Stimulated activated CD8-positive, alpha-beta memory T cell treated with anti-CD3 and anti-CD28 coated beads, Interleukin-4, amount 100 ng/mL, for 48 hours (primary cell): Measurements from ENCODE around the gene BCL2.

Experiments
- DNase-seq: peaks from one replicate; pipeline ENCODE4 v3.0.0-alpha.2; 2020

Gene BCL2

GRCh38 chr18:63307551-63308200, 11.9 kb downstream of the BCL2 start:
- no peak for DNase-seq

DNA sequence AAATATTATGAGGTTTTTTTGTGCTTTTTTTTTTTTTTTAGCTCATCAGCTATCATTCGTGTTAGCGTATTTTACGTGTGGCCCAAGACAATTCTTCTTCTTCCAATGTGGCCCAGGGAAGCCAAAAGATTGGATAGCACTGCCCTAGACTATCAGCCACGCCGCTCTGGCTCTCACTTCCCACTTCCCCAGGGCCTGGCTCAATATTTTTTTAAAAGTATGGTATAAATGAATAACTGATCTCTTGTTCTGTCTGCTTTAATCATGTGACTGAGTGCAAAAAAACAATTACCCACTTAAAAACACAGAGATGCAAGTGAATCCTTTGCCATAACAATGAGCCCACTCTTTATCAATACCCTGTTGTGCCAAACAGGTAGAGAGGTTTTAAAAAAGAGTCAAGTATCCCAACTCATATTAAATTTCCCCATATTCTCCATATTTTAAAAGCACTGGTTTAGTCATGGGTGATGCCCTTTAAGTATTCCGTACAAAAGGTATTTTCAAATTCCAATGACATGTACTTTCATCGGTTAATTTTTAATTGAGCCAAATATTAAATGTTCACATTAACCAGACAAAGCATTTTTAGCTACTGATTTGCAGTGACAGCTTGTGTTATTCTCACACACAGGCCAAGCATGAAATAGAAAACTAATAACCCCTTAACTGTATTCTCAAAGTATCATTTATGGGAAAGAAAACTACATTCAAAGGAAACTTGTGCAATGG, 12.6 kb downstream of the BCL2 start:
- DNase-seq: no peak

- no peak for DNase-seq
These were observed 13.3 kb downstream of the BCL2 start for GRCh38 chr18:63306249-63306648.

DNA sequence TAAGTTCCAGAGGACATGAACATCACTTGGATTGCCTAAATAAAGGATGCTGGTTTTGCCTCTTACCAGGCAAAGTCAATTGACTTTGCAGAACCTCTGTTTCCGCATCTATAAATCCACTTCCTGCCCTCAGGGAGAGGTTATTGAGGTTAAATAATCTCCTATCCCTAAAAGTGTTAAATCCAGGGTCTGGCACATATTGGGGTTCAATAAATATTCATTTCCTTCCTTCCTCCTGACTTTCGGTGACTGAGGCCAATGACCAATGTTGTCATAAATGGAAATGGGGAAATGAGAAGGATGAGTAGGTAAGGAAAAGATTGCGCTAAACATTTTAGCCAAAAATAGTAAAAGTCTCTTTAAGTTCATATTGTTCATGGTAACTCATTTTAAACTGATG, 16.0 kb downstream of the BCL2 start:
- DNase-seq: no peak

- DNase-seq: no peak
These were observed 16.7 kb downstream of the BCL2 start for GRCh38 chr18:63302636-63303405.

- no peak for DNase-seq
These were observed 17.3 kb downstream of the BCL2 start for GRCh38 chr18:63302220-63302619.

DNA sequence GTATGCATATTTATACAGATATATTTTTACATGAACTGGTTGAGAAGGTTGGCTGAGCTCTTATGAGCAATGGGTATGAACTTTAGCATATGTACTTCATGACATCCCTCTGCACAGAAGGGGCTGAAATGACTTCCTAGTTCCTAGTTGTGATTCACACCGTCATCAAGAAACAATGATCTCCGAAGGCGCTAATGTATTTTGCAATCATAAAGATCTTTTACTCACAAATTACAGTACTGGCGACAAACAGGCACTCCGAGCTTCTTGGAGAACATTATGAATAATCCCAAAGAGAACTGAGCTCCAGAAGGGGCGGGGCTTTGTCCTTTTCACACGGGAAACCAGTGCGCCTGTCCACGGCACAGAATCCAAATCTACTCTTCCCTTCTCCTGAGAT, 18.1 kb downstream of the BCL2 start:
- no peak for DNase-seq

DNA sequence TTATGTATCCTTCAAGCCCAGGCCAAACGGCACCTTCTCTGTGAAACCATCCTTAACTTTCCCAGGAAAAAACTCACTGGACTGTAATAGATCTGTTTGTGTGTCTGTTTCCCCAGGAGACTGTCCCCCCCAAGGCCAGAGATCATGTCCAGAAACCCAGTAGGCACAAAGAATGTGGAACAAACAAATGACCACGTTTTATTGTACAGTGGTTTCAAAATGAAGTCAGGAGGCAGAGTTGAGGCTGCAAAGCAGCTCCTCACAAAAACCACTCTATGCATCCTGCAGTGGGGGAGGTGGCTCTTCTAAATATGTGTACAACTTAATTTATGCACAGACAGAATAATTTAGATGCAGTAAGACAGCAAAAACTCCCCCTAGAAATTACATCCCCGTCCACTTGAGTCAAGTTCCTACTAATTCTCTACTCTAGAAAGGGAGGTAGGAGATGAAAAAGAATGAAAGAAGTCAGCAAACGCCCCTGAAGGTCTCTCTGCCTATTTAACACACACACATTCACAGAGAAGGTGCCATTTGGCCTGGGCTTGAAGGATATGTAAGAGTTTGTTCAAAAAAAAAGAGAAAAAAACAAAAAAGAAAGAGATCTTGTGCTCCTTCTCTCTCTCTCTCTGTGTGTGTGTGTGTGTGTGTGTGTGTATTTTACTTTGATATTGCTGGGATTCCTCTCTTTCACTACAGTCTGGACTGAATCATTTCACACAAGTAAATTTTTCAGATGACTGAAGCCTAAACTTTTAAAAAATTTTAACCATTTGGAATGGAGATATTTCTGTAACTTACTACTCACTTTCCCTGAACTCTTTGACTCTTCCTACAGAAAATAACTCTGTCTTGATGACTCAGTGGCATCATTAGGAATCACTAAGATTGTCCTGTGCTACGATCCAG, 19.5 kb downstream of the BCL2 start:
- peak; percentile 55 for DNase-seq

DNA sequence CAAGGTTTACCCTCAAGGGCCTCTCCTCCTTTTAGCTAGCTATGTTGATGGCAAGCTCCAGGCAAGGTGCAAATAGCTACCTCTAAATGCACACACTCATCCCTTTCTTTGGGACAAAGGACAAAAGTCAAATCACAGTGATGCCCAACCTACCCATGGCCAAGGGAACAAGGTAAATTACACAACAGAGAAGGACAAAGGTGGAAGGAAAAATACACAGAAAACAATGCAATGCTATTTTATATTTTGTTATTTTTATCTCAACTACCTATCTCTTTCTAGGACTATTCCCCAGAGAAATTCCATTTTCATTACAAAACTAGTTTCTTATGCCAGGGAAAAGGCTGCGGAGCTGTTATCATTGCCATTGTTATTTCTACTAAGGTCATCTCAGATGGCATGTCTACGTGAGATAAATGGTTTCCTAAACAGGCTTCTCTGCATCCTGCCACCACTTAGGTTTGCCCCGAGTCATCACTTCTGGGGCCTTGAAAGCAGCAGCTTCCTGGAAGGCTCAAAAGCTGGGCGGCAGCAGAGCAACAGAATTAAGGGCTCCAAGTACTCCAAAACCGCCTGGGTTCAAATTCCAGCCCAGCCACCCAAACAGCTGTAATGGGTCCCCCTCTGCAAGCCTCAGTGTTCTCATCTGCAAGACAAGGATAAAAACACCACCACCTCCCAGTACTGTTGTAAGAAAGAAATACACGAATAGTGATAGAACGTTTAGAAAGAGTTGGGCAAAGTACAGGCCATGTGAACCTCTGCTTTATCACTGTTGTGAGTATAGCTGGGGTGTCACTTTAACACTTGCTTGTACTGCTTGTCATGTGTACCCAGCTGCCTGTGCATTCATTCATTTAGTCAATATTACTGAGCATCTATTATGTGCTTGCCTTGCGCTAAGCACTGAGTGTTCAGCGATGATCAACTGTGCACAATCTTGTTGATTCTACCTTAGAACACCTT, 20.9 kb downstream of the BCL2 start:
- DNase-seq: peak; percentile 41

GRCh38 chr18:63297687-63298399, 21.7 kb downstream of the BCL2 start:
- peak; percentile 14 for DNase-seq

DNA sequence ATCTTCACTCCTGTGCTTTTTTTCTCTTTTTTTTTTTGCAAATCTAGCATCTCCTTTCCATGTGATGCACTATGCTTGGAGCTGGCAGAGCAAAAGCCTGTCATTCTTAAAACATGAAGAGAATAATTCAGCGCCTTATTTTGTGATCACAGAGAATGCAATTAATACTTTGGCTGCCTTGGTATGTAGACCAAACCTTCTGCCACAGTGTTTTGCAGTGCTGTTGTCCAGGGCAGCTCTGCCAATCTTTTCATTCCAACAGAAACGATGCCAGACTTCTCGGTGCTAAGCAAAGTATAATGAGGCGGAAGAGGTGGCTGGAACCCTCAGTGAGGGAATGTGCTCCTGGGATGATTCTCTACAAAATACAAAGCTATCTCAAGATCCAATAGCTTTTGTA, 25.6 kb downstream of the BCL2 start:
- no peak for DNase-seq

DNA sequence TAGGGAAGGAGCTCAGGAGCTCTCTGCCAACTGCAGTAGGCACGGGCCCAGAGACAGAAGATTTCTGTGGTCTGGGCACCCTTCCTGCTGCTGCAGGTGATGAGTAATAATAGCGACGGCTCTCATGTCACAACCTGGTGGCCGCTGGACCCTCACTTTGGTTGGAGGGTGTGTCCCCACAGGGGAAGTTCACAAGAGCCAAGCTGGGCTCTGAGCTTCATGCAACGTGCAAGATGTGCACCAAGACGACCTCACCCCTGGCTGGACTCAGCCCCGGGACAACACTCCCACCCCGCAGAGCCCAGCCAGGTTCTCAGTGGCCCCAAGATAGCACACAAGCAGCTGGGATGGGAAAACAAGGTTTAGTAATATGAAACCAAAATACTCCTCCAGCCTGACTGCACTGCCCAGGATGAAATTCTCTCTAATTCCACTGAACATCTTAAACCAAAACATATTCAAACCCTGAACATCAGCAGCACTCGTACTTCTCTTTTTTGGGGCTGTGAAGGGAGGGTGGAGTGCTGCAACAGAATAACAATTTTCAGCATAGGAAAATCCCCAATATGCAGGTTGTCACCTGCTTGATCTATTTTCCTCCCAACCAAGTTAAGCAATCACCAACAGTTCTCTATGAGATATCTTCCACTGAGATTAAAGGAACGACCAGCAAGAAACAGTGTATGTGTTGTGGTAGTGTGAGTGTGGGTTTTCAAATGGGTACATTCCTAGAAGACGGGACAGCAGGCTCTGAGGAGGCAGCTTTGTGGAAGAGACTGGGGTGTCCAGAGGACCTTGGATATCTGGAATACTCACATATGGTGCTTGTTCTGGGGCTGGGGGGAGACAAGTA, 26.5 kb downstream of the BCL2 start:
- DNase-seq: peak; percentile 49

GRCh38 chr18:63291278-63291677, 28.3 kb downstream of the BCL2 start:
- peak; percentile 22 for DNase-seq

DNA sequence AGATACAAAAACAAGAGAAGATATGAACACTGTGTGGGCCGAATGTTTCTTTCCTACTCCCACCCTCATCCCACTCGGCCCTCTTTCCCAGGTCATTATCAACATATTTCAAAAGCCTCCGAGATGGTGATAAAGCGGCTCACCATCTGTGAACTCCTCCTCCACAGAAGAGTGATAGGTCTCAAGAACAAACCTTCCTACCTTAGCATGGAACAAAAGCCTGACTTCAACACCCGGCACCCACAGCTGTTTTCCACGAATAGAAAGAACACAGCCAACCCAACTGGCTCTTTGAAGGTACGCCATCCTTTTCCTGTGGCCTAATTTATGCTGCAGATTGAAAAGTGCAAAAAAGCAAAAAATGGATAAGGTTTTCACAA, 28.8 kb downstream of the BCL2 start:
- DNase-seq: peak; percentile 39

DNA sequence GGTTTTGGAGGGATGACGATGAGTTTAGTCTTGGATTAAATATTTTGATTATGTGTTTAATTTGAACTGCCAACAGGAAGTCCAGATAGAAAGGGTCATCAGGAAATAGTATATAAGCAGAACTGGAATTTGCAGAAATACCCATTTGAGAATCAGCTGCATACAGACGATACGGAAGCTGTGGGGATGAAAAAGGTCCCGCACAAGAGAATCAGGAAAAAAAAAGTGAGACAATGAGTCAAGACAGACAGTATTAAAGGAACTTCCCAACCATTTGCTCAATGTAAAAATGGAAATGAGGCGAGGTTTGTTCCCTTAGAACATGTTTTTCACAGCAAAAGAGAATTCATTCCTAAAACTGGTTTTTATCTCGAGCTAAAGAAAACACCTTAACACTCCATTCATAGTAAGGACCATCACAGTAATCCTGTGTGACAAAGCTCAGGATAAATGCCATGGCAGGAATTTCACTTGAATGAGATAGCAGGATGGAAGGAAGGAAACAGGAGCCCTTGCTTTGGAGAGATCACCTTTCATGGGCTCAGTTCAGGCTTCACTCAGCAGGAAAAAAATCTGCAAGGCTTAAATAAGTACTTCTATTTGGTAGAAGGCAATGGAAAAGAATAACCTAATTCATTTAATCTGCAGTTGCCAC, 29.3 kb downstream of the BCL2 start:
- DNase-seq: no peak

DNA sequence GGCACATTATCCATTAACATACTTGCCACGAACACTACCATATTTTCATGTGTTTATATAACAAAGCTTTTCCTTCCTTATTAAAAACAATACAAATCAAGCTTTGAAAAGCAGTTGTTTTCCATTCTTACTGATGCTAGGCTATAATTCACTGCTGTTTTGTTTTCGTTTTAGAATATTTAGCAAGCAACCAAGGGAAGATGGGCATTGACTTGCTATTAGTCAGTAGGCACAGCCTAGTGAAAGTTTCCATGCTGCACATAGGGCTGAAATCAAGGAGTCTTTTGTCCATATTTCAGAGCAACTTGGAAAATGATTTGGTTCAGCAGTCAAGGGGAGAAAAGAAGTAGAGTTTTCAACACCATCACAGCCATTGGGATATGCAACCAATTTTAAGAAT, 31.3 kb downstream of the BCL2 start:
- DNase-seq: no peak

DNA sequence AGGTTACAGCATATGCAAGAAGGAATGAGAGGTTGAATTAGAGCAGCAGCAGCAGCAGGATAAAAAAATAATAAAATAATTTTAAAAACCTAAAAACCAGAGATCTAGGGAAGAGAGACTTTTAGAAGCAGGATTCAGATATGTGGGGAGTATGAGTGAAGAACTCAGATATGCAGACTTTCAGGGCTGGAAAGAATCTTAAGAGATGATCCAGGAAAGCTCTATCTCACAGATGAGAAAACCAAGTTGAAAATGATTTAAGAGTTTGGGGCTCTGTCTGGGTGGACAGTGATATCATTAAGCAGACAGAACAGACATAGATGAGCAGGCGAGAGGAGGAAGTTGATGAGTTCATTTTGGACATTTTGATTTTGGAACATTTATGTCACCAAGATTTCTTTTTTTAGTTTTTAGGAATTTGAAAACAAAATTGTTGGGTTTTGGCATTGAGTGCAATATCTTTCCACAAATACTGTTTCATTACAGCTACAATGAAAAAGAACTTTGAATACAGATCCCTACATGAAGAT, 31.8 kb downstream of the BCL2 start:
- no peak for DNase-seq

DNA sequence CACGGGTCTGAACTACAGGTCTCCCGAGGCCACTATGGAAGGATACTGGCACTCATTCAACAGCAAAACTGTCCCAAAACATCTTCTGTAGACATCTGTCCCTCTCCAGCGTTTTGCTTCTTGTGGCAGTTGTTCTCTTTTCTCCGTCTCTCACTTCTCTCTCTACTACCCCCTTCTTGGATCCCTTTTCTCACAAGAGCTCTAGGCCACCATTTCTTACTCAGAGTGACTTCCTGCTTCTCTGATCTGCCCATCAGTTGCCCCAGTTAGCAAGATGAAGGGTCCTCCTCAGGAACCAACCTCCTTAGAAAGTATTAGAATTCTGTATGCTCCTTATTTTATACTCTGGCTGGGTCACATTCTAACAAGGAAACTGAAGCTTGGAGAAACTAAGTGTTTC, 32.6 kb downstream of the BCL2 start:
- DNase-seq: no peak
